Hematopoietic multipotent progenitor cell treated with erythropoietin and hydrocortisone succinate and interleukin-3 and kit ligand, for 4 days (in vitro differentiated cells): ENCODE measurements around the gene KLHDC7B.

Experiments
- DNase-seq: peaks from one replicate; pipeline ENCODE4 v3.0.0-alpha.2; 2015

KLHDC7B gene

DNA sequence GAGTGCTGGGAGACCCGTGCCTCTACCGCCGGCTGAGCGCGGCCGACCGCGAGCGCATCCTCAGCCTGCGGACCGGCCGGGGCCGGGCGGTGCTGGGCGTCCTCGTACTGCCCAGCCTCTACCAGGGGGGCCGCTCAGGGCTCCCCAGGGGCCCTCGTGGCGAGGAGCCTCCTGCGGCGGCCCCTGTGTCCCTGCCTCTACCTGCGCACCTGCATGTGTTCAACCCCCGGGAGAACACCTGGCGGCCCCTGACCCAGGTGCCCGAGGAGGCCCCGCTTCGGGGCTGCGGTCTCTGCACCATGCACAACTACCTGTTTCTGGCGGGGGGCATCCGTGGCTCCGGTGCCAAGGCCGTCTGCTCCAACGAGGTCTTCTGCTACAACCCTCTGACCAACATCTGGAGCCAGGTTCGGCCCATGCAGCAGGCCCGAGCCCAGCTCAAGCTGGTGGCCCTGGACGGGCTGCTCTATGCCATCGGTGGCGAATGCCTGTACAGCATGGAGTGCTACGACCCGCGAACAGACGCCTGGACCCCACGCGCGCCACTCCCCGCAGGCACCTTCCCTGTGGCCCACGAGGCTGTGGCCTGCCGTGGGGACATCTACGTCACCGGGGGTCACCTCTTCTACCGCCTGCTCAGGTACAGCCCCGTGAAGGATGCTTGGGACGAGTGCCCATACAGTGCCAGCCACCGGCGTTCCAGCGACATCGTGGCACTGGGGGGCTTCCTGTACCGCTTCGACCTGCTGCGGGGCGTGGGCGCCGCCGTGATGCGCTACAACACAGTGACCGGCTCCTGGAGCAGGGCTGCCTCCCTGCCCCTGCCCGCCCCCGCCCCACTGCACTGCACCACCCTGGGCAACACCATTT is 3.5 kb downstream of the KLHDC7B start:
- DNase-seq, result no peak

DNA sequence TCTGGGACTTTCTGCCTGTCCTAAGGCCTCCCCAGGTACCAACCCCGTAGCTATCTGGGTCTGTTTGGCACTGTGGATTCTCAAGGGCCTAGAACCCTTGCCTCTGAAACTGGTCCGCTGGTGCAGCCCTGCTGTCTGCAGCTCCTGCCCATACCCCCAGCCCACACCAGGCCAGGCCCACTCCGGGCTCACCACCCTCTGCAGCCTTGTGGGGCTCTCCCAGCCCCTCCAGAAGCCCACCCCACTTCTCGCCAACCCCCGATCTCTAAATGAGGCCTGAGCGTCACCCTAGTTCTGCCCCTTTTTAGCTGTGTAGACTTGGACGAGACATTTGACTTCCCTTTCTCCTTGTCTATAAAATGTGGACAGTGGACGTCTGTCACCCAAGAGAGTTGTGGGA is 4.7 kb downstream of the KLHDC7B start:
- DNase-seq, result no peak

DNA sequence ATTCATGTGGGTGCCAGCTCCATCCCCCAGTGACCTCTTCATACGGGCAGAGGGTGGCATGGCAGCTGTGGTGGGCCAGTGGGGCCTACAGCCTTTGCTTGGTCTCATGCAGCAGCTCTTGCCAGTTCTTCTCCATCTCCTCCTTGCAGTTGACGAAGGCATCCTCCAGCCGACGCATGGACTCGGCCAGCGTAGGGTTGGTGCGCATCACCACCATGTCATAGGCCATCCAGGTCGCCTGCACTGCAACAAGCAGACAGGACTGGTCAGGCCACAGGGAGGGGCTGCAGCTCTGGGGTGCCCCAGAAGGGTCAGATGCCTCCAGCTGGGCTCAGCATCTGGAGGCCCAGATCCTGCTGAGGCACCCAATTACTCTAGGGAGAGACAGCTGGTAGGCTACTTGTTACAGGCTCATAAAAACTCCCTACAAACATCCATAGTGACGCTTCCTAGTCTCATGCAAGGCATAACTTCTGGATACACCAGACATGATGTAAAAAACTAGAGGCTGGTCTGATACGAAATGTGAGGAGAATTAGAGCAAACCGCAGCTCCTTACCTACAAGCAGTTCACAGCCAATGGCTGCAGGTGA is 5.6 kb downstream of the KLHDC7B start:
- DNase-seq, result no peak

DNA sequence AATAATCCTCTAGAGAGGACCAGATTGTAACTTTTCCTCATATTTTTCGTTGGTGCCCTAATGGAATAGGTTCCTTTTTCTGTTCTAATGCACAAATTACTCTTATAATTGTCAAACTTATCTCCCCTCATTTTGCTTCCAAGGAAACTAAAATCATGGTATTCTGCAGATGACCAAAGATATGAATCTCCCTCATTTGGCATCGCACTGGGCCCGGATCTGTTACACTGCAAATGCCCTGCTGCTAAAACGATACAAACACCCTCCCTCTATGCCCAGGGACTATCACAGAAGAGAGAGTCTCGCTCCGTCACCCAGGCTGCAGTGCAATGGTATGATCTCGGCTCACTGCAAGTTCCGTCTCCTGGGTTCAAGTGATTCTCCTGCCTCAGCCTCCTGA is 7.6 kb downstream of the KLHDC7B start:
- no peak for DNase-seq

DNA sequence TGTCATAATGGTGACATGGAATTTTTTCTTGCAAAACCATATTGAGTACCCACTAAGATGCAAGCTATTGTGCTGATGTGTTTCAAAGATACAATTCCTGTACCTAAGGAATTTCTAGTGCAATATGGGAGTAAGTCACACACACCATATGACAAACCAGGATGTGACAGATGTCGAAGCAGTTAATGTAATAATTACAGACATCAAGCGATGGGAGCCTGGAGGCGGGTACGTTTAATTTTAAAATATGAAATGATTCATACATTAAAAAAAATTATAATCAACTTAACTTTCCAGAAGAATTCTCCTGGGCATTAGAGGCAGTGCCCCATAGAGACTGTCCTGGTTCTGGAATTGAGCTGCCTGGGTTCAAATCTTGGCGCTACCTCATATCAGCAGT is 11.0 kb downstream of the KLHDC7B start:
- no peak for DNase-seq

DNA sequence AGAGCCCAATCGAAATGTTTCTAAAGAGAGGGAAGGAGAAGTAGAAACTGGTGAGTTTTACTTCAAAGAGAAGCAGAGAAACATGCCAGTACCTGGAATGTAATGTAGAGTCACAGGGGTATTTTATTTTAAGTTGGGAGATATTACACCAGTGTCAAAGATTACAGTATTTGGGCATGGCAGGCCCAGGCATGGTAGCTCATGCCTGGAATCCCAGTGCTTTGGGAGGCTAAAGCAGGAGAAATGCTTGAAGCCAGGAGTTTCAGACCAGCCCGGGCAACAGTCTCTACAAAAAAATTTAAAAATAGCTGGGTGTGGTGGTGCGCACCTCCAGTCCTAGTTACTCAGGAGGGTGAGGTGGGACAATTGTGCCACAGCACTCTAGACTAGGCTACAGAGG is 14.3 kb downstream of the KLHDC7B start:
- DNase-seq, result no peak

DNA sequence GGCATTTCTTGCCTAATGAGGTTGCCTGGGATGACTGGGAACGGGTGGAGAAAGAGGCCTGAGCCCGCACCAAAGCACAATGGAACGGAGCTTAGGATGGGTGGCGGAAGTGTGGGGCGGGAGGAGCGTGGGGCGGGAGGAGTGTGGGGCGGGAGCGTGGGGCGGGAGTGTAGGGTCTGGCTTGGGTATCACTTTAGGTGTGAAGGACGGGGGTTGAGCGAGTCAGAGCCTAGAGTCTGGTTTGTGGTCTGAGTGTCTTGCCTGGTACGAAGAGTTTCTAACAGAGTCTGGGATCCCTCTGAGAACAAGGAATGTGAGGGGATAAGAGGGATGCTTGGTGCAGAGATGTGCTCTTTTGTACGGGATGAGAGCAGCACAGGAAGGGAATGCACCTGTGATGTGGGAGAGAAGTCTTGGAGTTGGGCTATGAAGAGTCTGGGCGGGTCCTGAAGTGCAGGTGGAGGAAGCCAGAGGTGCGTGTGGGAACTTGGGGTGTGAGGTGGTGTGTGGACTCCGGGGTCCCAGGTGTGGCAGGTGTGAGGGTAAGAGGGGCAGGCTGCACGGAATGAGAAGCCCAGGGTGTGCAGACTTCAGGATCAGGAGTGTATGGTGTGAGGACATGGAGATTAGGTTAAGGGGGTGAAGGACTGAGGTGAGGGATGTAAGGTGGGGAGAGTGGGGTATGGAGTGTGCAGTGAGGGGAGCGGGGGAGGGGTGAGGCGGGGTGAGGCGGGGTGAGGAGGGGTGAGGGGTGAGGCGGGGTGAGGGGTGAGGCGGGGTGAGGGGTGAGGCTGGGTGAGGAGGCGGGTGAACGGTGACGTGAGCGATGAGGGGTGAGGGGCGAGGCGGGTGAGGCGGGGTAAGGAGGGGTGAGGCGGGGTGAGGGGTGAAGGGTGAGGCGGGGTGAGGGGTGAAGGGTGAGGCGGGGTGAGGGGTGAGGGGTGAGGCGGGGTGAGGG is 16.0 kb downstream of the KLHDC7B start:
- no peak for DNase-seq

DNA sequence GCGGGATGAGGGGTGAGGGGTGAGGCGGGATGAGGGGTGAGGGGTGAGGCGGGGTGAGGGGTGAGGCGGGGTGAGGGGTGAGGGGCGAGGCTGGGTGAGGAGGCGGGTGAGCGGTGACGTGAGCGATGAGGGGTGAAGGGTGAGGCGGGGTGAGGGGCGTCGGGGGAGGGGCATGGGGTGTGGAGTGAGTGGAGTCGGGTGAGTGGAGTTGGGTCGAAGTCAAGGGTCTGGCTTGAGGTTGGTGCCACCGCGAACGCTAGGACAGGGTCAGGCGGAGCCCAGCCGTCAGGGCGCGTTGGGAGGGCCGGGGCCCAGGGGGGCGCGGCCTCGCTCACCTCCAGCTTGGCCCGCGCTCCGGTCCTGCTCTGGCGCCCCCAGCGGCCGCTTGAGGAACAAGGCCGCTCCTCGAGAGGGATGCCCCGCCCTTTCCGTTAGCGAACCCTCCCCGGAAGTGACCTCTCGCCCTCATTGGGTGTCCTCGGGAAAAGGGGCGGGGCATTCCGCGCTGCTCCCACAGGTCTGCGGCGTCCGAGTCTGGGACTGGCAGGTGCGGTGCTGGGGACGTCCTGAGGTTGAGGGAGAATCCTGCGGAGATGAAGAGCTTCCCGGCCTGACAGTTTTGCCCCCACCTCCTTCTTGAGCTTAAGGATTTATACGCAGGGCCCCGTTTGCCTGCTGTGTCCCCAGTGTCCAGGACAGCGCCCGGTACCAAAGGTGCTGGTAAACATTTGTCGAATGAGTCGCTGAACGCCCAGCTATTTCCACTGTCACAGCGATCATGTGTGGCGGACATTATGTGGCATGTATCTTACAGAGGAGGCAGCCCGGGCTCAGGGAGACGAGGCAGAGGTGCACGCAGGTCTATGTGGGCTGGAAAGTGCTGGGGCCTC is 17.1 kb downstream of the KLHDC7B start, which contains the start of gene SYCE3:
TSS of gene SYCE3 (minus strand) at position 397 of the 890 bp plus-strand sequence. CDS start 6,514 bp downstream, outside the sequence.
- DNase-seq, result peak; percentile 98

DNA sequence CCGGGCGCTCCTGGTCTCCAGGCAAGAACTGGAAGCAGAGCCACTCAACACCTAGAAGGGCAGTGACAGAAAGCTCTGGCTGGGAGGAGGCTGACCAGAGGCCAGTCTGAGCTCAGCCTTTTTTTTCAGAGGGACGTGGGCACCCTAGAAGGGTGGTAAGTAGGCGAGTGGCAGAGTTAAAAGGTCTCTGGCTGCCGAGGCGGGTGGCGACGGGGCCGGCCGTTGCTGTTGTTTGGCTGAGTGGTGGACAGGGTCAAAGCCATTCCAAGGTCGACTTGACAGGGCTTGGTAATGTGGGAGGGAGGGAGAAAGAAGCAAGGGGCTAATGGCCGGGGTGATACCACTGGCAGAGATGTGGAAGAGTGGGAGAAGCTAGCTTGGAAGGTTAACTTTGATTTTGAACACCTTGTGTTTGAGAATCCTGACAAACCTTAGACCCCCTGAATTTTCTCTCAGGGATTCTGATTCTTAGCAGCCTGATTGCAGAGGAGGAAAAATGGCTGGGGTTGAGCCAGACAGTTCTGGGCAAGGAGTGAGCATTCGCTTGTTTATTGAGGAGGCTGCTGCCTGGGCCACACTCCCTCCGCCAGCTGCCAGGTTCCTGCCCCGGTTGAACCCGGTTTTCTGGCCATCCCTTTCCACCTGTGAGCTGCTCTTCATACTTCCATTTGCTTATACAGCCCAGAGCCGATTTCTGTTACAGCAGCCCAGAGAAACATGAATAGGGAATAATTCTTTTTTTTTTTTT is 17.9 kb downstream of the KLHDC7B start:
- no peak for DNase-seq

DNA sequence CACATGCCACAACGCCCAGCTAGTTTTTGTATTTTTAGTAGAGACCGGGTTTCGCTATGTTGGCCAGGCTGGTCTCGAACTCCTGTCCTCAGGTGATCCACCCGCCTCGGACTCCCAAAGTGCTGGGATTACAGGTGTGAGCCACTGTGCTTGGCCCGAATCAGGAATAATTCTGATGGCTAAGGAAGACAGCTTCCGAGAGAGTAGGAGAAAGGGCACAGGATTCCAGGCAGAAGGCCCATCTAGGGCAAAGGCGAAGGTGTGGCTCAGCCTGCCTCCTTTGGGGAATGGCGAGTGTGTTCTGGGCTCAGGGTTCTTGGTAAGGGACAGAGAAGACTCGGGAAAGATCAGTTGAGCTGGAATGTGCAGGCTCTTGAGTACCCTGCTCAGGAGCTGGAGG is 18.6 kb downstream of the KLHDC7B start:
- no peak for DNase-seq

DNA sequence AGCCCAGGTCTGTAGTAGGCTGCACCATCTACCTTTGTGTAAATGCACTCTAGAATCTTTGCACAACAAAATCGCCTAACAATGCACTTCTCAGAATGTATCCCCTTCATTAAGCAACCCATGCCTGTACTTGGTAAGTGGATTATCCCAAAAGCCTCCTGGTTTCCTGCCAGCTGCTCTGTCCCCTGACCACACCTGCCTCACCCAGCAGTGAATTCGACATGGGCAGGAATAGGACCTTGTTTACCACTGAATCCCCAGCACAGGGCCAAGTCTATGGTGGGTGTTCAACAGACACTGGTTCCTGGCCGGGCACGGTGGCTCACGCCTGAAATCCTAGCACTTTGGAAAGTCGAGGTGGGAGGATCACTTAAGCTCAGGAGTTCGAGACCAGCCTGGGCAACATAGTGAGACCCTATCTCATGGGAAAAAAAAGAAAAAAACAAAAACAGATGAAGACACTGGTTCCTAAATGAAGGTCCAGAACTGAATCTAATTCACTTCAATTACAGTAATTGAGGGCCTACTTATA is 22.1 kb downstream of the KLHDC7B start:
- DNase-seq, result no peak

DNA sequence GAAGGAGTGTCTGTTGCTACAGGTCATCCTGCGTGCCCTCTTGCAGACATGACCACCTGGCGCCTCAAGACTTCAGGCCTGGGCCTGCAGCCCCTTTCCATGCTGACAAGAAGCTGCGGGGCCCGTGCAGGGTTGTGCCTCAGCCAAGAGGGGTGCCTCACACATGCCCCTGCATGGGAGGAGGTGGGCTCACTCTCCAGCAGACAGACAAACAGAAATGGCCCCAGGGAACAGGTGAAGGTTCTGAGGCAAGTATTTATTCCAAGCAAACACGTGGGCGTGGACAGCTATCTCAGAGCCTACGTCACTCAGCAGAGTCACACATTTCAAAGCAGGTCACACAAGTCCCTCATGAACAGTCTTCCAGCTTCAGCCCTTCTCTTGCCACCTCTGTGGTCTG is 22.9 kb downstream of the KLHDC7B start:
- DNase-seq, result no peak

DNA sequence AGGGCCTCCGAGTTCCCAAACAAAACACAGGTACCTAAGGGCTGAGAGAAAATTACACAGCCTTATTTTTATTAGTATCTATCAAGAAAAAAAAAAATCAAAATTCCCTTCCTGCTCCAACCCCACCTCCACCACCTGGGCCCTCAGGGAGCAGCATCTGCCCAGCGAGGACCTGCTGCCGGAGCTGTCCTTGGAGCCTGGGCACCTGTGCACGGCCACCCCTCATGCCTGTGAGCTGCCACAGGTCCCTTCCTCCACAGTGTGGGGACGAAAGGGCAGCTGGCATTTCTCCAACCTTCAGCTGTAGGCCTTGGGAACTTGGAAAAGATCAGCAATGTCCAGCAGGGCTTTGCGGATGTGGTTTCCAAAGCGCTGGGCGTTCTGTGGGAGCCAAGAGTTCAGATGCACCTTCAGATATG is 23.4 kb downstream of the KLHDC7B start:
- DNase-seq, result no peak

DNA sequence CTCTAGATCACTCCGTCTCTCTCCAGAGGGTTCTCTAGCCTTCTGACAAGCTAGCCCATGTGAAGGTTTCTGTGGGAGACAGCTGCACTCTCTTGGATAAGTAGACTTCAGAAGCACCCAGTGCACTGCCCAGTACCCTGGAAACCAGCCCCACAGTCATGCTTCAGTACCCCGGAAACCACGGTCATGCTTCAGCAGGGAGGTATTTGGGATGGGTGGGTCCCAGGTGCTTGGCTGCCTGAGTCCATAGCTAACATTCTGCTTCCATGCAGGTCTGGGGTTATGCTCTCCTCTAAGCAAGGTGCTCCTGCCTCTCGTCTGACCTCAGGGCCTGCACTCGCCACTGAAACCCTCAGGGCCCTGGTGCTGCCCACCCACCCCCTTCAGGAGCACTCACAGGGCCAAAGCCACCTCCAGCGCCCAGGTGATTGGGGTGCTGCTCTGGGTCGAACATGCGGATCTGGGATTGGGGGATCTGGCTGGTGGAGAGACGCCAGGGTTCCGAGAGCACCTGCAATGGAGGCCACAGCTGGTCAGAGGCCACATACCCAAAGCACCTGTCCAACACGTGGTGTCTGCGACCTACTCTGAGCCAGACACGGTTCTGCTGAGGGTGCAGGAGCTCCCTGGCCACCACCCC is 24.3 kb downstream of the KLHDC7B start:
- no peak for DNase-seq

DNA sequence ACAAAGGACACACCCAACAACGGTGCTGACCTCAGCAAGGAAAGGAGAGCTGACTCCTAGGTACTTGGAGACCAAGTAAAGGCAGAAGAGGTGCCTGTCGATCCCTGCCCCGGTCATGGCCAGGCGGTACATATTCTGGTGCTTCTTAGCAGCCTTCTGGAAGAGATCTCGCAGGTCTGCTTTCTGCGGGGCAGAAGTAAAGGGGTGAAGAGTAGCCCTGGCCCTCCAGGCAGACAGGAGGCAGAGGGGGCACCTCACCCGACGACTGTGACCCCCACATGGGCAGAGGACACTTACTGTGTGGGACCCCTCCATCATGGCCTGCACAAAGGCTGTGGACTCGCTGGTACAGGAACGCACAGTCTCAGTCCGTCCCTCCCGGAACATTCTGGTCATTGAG is 25.2 kb downstream of the KLHDC7B start:
- DNase-seq, result no peak

DNA sequence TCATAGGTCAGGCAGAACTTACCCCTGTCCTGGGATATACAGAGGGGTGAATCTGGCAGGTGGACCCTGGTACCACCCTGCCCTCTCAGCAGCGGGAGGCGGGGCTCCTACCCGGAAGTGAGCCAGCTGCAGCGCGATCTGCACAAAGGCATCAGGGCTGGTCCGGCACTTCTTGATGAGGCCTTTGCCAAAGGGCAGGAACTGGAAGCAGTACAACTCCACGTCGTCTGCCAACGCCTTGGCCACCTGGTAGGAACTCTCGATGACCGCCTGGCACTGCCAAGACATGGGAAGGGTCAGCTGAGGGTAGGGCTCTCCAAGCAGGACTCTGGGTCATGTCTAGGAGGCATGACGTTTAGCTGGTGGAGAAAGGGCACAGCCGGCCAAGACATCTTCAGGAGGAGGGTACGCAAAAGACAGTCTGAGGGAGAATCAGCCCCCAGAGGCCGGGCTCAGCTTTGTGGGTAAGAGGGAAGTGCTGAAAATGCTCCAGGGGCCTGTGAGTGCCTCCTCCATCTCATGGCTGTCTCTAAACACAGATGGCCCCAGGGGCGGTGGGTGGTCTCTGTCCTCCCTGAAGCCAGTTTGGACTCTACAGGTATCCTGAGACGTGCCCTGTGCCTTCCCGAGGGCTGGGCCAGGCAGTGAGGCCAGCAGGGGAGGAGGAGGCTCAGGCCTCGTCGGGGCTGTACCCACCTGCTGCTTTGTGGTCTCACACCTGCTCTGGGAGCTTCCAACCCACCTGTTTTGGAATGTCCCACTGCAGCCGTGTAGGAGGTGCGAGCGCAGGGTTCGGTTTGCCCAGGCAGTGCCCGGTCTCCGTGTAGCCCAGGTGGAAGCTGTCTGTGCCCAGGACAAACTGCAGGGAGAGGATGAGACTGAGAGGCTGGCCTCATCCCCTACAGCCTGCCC is 25.8 kb downstream of the KLHDC7B start:
- DNase-seq, result no peak

DNA sequence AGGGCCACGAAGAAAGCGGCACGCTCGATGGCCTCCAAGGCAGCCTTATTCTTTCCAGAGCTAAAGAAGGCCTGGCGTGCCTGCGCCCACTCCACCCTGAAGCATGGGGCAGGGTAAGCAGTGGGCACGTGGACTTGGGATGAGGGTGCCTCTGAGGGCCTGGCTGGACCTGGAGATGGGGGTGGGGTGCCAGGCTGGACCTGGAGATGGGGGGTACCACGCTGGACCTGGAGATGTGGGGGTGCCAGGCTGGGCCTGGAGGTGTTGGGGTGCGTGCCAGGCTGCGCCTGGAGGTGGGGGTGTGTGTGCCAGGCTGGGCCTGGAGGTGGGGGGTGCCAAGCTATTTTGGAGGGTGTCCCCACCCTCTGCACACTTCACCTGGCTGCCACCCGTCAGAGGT is 27.3 kb downstream of the KLHDC7B start:
- DNase-seq, result no peak

DNA sequence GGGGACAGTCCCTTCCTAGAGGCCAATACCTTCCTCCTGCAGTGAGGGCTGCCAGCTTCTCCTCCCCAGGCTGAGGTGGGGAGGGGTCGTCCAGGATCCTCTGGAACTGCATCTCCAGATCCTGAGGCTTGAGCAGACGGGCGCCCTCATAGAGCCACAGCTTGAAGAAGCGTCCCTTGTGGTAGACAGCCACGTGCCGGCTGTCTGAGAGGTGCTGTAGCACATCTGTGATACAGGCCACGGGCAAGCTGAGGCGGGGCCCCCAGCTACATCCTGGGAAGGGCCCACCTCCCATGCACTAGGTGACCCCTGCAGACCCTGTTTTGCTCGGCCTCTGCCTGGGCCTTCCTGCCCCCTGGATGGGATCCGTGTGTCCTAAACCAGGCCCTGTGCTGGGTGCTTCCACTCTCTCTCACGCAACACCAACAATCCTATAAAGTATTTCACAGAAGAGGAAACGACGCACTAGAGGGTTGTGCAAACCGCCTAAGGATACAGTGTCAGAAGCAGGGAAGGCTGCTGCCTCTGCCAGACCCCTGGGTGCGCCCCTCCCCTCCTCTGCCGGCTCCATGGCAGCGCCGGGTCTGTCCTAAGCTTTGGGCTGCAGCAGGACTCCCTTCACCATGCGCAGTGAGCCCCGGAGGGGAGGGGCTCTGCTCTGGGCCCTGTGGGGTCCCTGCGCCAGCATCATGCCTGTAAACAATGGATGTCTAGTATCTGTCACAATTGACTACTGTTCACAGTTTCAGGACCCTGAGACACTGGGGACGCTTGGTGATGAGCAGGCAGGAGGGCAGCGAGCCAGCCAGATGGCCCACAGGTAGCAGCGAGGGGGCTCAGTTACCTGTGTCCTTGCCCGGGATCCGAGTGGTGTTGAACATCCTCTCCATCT is 28.0 kb downstream of the KLHDC7B start:
- DNase-seq, result no peak

DNA sequence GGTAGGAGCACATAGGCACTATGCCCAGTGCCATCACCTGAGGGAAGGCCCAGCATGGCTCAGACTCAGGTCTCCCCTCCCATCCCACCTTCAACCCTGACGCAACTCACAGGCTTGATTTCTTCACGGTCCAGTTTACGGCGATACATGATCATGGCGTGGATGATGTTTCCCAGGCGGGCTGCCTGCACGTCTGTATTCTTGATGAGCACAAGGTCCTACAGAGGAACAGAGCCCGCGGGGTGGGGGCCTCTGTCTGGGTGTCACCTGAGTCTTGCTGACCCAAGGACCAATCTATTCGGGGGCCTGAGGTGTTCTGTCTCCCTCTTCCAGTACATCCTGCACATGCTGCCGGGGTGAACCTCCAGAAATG is 28.7 kb downstream of the KLHDC7B start:
- DNase-seq, result no peak
